OCI-LY1 (cell line): ENCODE results near the gene SUN5.

Source experiments
- CTCF ChIP-seq: fragments of 200-600 bp; sonication (generic), shearing (Covaris generic); IDR thresholded peaks from 2 replicates; pipeline ENCODE4 v1.5.1; 2017; ENCODE audit warnings: mild to moderate bottlenecking, antibody characterized with exemption, low read length, moderate library complexity, mixed read lengths
- EZH2 ChIP-seq: fragments of 200-600 bp; sonication (generic), shearing (Covaris generic); IDR thresholded peaks from 2 replicates; pipeline ENCODE4 v1.8.0; 2017; ENCODE audit warnings: borderline replicate concordance, mixed run types, mild to moderate bottlenecking, antibody characterized with exemption, low read length, moderate library complexity, mixed read lengths

GRCh38 chr20:32969356-32970114, 34.7 kb downstream of the SUN5 start:
- no peak for TF ChIP-seq CTCF
- no peak for TF ChIP-seq EZH2
